RPMI8226 (cell line): ENCODE measurements around the gene BBS12.
"Not testable (repeated sequence)": the region's sequence is repeated elsewhere in the genome, so short reads cannot be mapped to it uniquely, and the experiment has no call there.

Source experiments
- DNase-seq: peaks from one replicate; pipeline ENCODE4 v3.0.0-alpha.2; 2015

BBS12 gene

GRCh38 chr4:122766353-122766705 is 33.8 kb downstream of the BBS12 start:
- no peak for DNase-seq

GRCh38 chr4:122766950-122767349 is 34.4 kb downstream of the BBS12 start:
- no peak for DNase-seq

- DNase-seq: no peak
Observed at GRCh38 chr4:122771724-122772123, 39.2 kb downstream of the BBS12 start.

- no peak for DNase-seq
Observed at GRCh38 chr4:122772311-122772710, 39.8 kb downstream of the BBS12 start.

GRCh38 chr4:122772986-122773385 is 40.5 kb downstream of the BBS12 start:
- no peak for DNase-seq

- DNase-seq: no peak
Observed at GRCh38 chr4:122775039-122775438, 42.5 kb downstream of the BBS12 start.

- DNase-seq: no peak
Observed at GRCh38 chr4:122775987-122776836, 43.7 kb downstream of the BBS12 start.

GRCh38 chr4:122776916-122777315 is 44.4 kb downstream of the BBS12 start:
- no peak for DNase-seq

- DNase-seq: no peak
Observed at GRCh38 chr4:122777846-122778673, 45.6 kb downstream of the BBS12 start.

GRCh38 chr4:122781486-122781885 is 49.0 kb downstream of the BBS12 start:
- no peak for DNase-seq

GRCh38 chr4:122783301-122784215 is 51.1 kb downstream of the BBS12 start:
- DNase-seq: no peak

- no peak for DNase-seq
Observed at GRCh38 chr4:122784261-122784660, 51.8 kb downstream of the BBS12 start.

- DNase-seq: no peak
Observed at GRCh38 chr4:122785099-122785498, 52.6 kb downstream of the BBS12 start.

- not testable (repeated sequence) for DNase-seq
Observed at GRCh38 chr4:122786296-122786695, 53.8 kb downstream of the BBS12 start.

GRCh38 chr4:122786920-122787319 is 54.4 kb downstream of the BBS12 start:
- not testable (repeated sequence) for DNase-seq

GRCh38 chr4:122787940-122788339 is 55.4 kb downstream of the BBS12 start:
- no peak for DNase-seq

GRCh38 chr4:122788935-122789334 is 56.4 kb downstream of the BBS12 start:
- no peak for DNase-seq

GRCh38 chr4:122793811-122794210 is 61.3 kb downstream of the BBS12 start:
- DNase-seq: no peak
